Mucosa of stomach (tissue), 1 donor: ENCODE results near the gene PRMT1.

Experiments
- H3K27me3 ChIP-seq: one replicate; pipeline ENCODE4 v1.7.0; 2013; ENCODE audit warnings: mild to moderate bottlenecking, low read length; ENCODE audit not compliant: control insufficient read depth, insufficient read depth
- H3K36me3 ChIP-seq: one replicate; pipeline ENCODE4 v1.7.0; 2013; ENCODE audit warnings: low read length; ENCODE audit not compliant: control insufficient read depth, insufficient read depth
- H3K4me1 ChIP-seq: one replicate; pipeline ENCODE4 v1.7.0; 2013; ENCODE audit warnings: mild to moderate bottlenecking, low read length; ENCODE audit not compliant: control insufficient read depth, insufficient read depth
- H3K4me3 ChIP-seq: one replicate; pipeline ENCODE4 v1.7.0; 2013; ENCODE audit warnings: low read length
- H3K9ac ChIP-seq: one replicate; pipeline ENCODE4 v1.7.0; 2013; ENCODE audit warnings: mild to moderate bottlenecking, low read length, moderate library complexity
- H3K9me3 ChIP-seq: one replicate; pipeline ENCODE4 v1.7.0; 2013; ENCODE audit warnings: mild to moderate bottlenecking, low read length, moderate library complexity; ENCODE audit not compliant: control insufficient read depth
- donor health status: Pancreatic carcinoma.

Gene PRMT1

DNA sequence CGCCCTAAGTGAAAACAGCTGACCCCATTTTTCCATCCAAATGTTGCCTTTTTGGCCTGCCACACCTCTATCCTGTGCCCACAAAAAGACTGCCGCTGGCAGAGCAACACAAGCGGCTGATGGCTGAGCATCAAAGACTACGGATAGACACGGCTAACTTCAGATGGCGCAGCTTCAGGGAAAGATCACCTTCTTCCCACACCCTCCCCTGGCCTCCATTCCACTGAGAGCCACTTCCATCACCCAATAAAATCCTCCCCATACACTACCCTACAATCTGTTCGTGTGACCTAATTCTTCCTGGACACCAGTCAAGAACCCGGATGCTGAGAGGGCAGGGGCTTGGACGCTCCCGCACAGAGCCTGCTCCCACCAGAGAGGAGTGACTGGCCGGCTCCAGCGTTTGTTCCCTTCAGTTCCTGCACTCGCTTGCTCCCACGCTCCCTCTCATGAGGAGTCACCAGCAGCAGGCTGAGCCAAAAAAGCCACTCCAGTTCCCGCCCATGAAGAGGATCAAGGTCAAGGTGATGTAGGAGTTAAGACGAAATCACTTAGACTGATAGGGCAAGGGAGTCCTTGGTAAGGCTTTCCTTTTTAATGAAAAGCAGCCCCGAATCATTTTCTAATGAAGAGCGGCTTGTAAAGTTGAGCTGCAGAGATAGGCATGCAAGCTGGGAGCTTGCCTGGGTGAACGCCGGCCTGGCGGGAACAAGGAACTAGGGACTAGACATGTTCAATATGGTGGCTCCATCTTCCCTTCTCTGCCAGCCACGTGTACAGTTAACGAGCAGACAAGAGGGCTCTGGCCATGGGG lies 50.4 kb downstream of the PRMT1 start:
- H3K9me3 ChIP-seq: no peaks in the 10 kb centered on the region
- H3K9ac ChIP-seq: no peak overlapping the region
- no peaks in the 10 kb centered on the region for H3K27me3 ChIP-seq
- no peaks in the 10 kb centered on the region for H3K4me1 ChIP-seq
- no peaks in the 10 kb centered on the region for H3K36me3 ChIP-seq
- no peak overlapping the region for H3K4me3 ChIP-seq

- Histone ChIP-seq H3K4me3 (no peak overlapping the region), H3K4me1 (no peaks in the 10 kb centered on the region), H3K9me3 (no peaks in the 10 kb centered on the region), H3K9ac (no peak overlapping the region), H3K27me3 (no peaks in the 10 kb centered on the region), H3K36me3 (no peaks in the 10 kb centered on the region)
These were observed 53.1 kb downstream of the PRMT1 start for GRCh38 chr19:49730166-49730565.
